CD4-positive, alpha-beta T cell treated with Interleukin-6 at 100 ng/mL for 8 hours (primary cell): ENCODE results near the gene ST14.

Experiments used
- DNase-seq: peaks from one replicate; pipeline ENCODE4 v3.0.0-alpha.2; 2020; ENCODE audit warnings: mixed read lengths, low spot score

Gene ST14

GRCh38 chr11:130136107-130136506 is 23.5 kb upstream of the ST14 start:
- DNase-seq = no peak

GRCh38 chr11:130137999-130138398 is 21.6 kb upstream of the ST14 start:
- no peak for DNase-seq

GRCh38 chr11:130139401-130139800 is 20.2 kb upstream of the ST14 start:
- DNase-seq = no peak

- DNase-seq = no peak
These were observed 17.8 kb upstream of the ST14 start for GRCh38 chr11:130141561-130142341.

- DNase-seq = no peak
These were observed 15.4 kb upstream of the ST14 start for GRCh38 chr11:130144141-130144540.

GRCh38 chr11:130144861-130145281 is 14.7 kb upstream of the ST14 start:
- no peak for DNase-seq

- DNase-seq = no peak
These were observed 14.2 kb upstream of the ST14 start for GRCh38 chr11:130145311-130145812.

- no peak for DNase-seq
These were observed 13.4 kb upstream of the ST14 start for GRCh38 chr11:130145975-130146776.

- peak; percentile 23 for DNase-seq
These were observed 12.8 kb upstream of the ST14 start for GRCh38 chr11:130146796-130147195.

GRCh38 chr11:130148796-130149326 is 10.7 kb upstream of the ST14 start:
- DNase-seq = no peak

- no peak for DNase-seq
These were observed 8.8 kb upstream of the ST14 start for GRCh38 chr11:130150790-130151189.

- no peak for DNase-seq
These were observed 8.4 kb upstream of the ST14 start for GRCh38 chr11:130151196-130151595.

GRCh38 chr11:130156108-130157022 is 3.2 kb upstream of the ST14 start:
- no peak for DNase-seq

GRCh38 chr11:130157101-130157500 is 2.5 kb upstream of the ST14 start:
- no peak for DNase-seq

- DNase-seq = no peak
These were observed 1.7 kb upstream of the ST14 start for GRCh38 chr11:130157840-130158239.

- DNase-seq = no peak
These were observed 443 bp upstream of the ST14 start for GRCh38 chr11:130159139-130159538.

- DNase-seq = no peak
These were observed 1.0 kb downstream of the ST14 start for GRCh38 chr11:130160498-130161155.

GRCh38 chr11:130161441-130162145 is 2.0 kb downstream of the ST14 start:
- no peak for DNase-seq

- no peak for DNase-seq
These were observed 3.2 kb downstream of the ST14 start for GRCh38 chr11:130162733-130163132.
